IMR-90 (cell line): ENCODE results near the gene PLBD2.

Experiments
- CEBPB ChIP-seq: IDR thresholded peaks from 2 replicates; pipeline ENCODE4 v1.6.1; 2012; ENCODE audit warnings: low read depth, low read length, improper control_type of control experiment
- CHD1 ChIP-seq: IDR thresholded peaks from 2 replicates; pipeline ENCODE4 v1.6.1; 2012; ENCODE audit warnings: low read depth, low read length, improper control_type of control experiment
- FOS ChIP-seq: fragments of 150-350 bp; IDR thresholded peaks from 2 replicates; pipeline ENCODE4 v1.6.1; 2016; ENCODE audit warnings: low read depth, low read length
- MAFK ChIP-seq: IDR thresholded peaks from 2 replicates; pipeline ENCODE4 v1.6.1; 2012; ENCODE audit warnings: low read depth, low read length, improper control_type of control experiment
- MXI1 ChIP-seq: IDR thresholded peaks from 2 replicates; pipeline ENCODE4 v1.6.1; 2012; ENCODE audit warnings: low read depth, mild to moderate bottlenecking, low read length, moderate library complexity, borderline replicate concordance
- NFE2L2 ChIP-seq: fragments of 150-350 bp; IDR thresholded peaks from 2 replicates; pipeline ENCODE4 v1.6.1; 2016; ENCODE audit warnings: low read depth, mild to moderate bottlenecking, low read length
- POLR2A ChIP-seq: IDR thresholded peaks from 2 replicates; pipeline ENCODE4 v1.6.1; 2012; ENCODE audit warnings: mild to moderate bottlenecking, low read depth, low read length
- RAD21 ChIP-seq: IDR thresholded peaks from 2 replicates; pipeline ENCODE4 v1.6.1; 2012; ENCODE audit warnings: low read length, improper control_type of control experiment
- RCOR1 ChIP-seq: IDR thresholded peaks from 2 replicates; pipeline ENCODE4 v1.6.1; 2012; ENCODE audit warnings: mild to moderate bottlenecking, low read length, improper control_type of control experiment; ENCODE audit not compliant: insufficient replicate concordance
- RFX5 ChIP-seq: IDR thresholded peaks from 2 replicates; pipeline ENCODE4 v1.8.0; 2012; ENCODE audit warnings: low read depth, mild to moderate bottlenecking, low read length, moderate library complexity
- SMC3 ChIP-seq: fragments of 150-350 bp; IDR thresholded peaks from 2 replicates; pipeline ENCODE4 v1.6.1; 2016; ENCODE audit warnings: low read depth, mild to moderate bottlenecking, antibody characterized with exemption, low read length, moderate library complexity
- TF ChIP-seq, protein P1 (sequence below): conservative IDR thresholded peaks from 2 replicates; pipeline ENCODE4 v1.5.1; 2012; ENCODE audit warnings: mild to moderate bottlenecking, low read depth, low read length, improper control_type of control experiment
- TF ChIP-seq, protein P2 (sequence below): fragments of 150-350 bp; IDR thresholded peaks from 2 replicates; pipeline ENCODE4 v1.6.1; 2017; ENCODE audit warnings: mild to moderate bottlenecking, antibody characterized with exemption, low read length, low read depth
- TF ChIP-seq, protein P3 (sequence below): fragments of 150-350 bp; IDR thresholded peaks from 2 replicates; pipeline ENCODE4 v1.6.1; 2016; ENCODE audit warnings: low read depth, mild to moderate bottlenecking, low read length, moderate library complexity, borderline replicate concordance

DNA sequence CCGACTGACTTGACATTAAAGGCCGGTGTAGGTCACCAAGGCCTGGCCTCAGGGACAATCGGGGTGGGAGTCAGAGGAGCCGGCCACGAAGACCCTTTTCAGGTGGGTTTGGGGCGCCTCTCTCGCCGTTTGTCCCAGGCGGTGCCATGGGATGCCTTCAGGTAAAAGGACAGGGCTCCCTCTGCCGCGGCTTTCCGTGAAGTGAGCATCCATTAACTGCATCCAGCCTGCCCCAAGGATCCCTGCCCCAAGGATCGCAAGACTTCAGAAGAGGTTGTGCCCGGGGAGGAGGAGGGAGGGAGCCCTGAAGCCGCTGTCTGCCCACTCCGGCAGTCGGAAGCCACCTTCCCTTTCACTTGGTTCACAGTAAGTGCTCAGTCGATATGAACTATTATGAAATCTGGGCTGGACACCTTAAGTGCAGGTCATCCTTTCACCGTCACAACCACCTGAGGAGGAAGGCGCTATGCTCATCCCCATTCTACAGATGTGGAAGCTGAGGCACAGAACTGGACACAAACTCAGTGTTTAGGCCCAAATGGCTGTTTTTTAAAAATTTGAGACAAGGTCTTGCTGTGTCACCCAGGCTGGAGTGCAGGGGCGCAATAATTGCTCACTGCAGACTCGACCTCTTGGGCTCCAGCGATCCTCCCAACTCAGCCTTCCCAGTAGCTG lies 44.3 kb downstream of the PLBD2 start:
- TF ChIP-seq POLR2A (no peak), SMC3 (no peak), FOS (no peak), RCOR1 (no peak), RFX5 (no peak), MXI1 (no peak), MAFK (no peak), NFE2L2 (no peak), RAD21 (no peak), CHD1 (no peak), CEBPB (no peak)
- TF ChIP-seq, protein P1, sequence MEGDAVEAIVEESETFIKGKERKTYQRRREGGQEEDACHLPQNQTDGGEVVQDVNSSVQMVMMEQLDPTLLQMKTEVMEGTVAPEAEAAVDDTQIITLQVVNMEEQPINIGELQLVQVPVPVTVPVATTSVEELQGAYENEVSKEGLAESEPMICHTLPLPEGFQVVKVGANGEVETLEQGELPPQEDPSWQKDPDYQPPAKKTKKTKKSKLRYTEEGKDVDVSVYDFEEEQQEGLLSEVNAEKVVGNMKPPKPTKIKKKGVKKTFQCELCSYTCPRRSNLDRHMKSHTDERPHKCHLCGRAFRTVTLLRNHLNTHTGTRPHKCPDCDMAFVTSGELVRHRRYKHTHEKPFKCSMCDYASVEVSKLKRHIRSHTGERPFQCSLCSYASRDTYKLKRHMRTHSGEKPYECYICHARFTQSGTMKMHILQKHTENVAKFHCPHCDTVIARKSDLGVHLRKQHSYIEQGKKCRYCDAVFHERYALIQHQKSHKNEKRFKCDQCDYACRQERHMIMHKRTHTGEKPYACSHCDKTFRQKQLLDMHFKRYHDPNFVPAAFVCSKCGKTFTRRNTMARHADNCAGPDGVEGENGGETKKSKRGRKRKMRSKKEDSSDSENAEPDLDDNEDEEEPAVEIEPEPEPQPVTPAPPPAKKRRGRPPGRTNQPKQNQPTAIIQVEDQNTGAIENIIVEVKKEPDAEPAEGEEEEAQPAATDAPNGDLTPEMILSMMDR = no peak
- TF ChIP-seq, protein P2, sequence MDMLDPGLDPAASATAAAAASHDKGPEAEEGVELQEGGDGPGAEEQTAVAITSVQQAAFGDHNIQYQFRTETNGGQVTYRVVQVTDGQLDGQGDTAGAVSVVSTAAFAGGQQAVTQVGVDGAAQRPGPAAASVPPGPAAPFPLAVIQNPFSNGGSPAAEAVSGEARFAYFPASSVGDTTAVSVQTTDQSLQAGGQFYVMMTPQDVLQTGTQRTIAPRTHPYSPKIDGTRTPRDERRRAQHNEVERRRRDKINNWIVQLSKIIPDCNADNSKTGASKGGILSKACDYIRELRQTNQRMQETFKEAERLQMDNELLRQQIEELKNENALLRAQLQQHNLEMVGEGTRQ = no peak
- TF ChIP-seq, protein P3, sequence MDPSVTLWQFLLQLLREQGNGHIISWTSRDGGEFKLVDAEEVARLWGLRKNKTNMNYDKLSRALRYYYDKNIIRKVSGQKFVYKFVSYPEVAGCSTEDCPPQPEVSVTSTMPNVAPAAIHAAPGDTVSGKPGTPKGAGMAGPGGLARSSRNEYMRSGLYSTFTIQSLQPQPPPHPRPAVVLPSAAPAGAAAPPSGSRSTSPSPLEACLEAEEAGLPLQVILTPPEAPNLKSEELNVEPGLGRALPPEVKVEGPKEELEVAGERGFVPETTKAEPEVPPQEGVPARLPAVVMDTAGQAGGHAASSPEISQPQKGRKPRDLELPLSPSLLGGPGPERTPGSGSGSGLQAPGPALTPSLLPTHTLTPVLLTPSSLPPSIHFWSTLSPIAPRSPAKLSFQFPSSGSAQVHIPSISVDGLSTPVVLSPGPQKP = no peak
